GM19023 (cell line): ENCODE data around the gene PARD3.
"Not testable (repeated sequence)": the region's sequence is repeated elsewhere in the genome, so short reads cannot be mapped to it uniquely, and the experiment has no call there.

Experiments
- ATAC-seq: cut with Tn5 transposase; IDR thresholded peaks from one replicate; pipeline ENCODE4 v1.9.1; 2021; ENCODE audit warnings: mild to moderate bottlenecking, moderate library complexity; ENCODE audit not compliant: unreplicated experiment

PARD3 gene

DNA sequence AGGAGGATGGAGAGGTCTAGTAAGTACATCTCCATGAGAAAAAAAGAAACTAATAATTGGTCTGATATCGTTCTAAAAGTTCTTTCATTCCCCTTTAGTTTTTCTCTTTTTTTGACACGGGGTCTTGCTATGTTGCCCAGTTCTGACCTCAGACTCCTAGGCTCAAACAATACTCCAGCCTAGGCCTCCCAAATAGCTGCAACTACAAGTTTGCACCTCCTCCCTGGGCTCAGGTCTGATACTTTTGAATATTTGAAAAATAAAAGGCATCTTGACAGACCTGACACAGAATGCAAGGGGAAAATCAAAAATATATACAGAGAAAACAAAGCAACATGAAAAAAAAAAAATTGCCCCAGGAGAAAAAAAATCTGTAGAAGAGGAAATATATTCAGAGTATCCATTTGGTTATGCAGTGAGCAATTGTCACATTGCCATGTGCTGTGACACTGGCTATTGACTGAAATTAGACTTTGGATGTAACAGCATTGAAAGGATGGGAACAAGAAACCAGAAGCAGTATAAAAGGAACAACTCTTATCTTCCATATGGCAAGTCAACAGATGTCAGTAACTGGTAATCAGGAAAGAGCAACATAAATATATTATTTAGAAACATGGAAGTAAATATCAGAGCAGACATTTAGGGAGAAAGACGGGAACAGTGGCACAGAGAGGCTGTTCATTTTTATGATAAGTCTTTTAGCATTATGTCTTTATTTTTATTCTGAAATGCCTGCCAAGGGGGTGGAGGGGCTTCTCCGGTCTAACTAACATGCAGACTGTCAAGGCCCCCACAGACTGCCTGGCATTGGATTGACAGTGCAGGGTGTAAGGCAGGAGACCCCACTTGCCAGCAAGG is 408.4 kb downstream of the PARD3 start:
- no peak for ATAC-seq

GRCh38 chr10:34405611-34406462 is 409.3 kb downstream of the PARD3 start:
- no peak for ATAC-seq

- no peak for ATAC-seq
These were observed 411.6 kb downstream of the PARD3 start for GRCh38 chr10:34403512-34403911.

DNA sequence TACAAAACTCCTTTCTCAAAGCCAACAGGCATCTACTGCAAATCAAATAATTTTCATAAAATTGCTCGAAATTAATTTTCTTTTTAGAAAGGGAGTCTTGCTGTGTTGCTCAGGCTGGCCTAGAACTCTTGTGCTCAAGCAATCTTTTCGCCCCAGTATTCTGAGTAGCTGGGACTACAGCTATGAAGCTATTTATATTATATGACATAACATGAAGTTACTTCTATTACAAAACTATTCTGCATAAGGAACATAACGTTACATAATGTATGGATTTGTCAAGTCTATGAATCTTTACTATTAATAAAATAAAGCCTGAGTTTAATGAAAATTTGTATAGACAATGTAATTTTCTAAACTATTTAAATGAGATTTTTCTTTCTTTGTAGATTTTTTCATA is 415.0 kb downstream of the PARD3 start:
- ATAC-seq, result no peak

GRCh38 chr10:34399013-34399412 is 416.1 kb downstream of the PARD3 start:
- no peak for ATAC-seq

DNA sequence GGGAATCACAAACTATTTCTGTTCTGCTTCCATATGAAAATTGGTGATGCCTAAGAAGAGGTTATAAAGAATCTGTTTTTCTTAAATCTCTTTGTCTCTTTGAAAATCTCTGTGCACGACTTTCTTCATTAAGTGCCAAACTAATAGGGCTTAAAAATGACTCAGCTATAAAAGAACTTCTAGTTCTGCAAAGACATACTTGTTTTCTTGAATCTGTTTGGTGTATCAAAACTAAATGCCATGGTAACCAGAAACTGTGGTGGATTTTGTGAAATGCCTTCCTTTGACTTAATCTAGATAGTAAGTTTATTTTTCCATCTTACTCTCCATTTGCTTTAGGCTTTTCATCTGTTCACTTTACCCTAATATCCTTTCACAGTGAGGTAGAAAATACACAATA is 417.8 kb downstream of the PARD3 start:
- no peak for ATAC-seq

DNA sequence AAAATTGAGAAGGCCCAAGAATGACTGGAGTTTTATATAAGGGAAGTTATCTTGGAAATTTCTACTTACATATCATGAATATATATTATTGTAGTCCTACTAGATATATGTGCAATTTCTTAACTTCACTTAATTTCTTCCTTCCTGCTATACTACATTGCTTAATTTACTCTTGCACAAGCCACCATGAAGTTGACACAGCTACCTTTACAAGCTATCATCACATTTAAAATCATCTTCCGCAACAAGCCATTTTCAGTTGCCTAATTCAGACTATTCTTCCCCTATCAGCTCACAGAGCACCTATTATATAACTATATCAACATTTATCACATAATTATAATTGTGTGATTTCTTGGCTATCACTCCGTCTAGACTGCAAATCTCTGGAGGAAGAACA is 418.4 kb downstream of the PARD3 start:
- ATAC-seq, result no peak

GRCh38 chr10:34392641-34393170 is 422.4 kb downstream of the PARD3 start:
- ATAC-seq, result no peak

DNA sequence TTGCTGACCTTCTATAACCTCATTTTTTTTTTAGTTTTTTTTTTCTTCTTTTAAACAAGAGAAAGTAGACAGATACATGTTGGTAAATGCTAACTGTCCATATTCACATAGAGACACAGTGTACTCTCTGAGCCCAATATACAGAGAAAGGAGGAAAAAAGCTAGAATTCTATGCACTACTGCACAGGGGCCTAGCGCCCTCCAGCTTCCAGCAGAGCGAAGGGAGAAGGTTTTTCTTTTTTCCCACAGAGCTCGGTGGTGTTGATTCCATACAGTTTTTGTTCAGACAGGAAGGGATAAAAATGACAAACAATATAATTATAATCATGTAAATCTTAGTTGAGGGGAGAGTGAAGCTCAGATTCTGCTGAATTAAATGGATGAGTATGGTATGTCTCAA is 423.9 kb downstream of the PARD3 start:
- ATAC-seq, result not testable (repeated sequence)

- ATAC-seq, result no peak
These were observed 425.3 kb downstream of the PARD3 start for GRCh38 chr10:34389801-34390200.

DNA sequence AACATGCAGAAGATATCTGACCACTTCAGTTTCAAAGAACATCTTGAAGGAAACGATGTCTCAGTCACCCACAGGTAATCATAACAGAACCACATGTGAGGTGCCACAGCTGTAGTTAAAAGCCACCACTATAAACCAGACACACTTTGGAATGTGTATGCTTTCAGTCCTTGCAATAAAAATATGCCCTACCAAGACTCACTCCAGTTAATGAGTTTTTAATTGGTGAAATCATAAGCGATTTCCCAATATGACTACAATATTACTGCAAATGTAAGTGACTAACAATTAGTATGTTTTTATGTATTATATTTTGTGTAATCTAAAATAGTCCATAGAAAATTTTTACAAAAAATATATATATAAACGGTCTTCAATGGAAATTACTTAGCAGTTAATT is 428.2 kb downstream of the PARD3 start:
- ATAC-seq, result no peak

DNA sequence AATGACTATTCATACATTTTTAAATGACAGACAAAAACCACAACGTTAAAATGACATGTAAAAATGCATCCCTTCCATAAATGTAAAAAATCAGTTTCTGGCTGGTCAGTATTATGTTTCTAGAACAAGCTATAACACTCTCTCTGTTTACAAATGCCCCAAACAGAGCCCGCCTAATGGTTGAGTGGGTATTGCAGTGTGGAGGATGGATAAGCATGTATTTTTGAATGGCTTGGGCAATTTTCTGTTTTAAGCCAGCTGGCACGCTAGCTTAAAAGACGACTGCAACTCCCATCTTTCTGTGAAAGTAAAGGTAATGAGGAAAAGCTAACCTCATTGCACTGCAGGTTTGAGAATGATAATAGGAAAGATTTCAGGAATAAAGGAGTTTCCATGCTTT is 430.7 kb downstream of the PARD3 start:
- no peak for ATAC-seq

GRCh38 chr10:34382626-34383025 is 432.5 kb downstream of the PARD3 start:
- no peak for ATAC-seq

GRCh38 chr10:34380856-34381255 is 434.2 kb downstream of the PARD3 start:
- ATAC-seq, result no peak

GRCh38 chr10:34378297-34378696 is 436.8 kb downstream of the PARD3 start:
- no peak for ATAC-seq

DNA sequence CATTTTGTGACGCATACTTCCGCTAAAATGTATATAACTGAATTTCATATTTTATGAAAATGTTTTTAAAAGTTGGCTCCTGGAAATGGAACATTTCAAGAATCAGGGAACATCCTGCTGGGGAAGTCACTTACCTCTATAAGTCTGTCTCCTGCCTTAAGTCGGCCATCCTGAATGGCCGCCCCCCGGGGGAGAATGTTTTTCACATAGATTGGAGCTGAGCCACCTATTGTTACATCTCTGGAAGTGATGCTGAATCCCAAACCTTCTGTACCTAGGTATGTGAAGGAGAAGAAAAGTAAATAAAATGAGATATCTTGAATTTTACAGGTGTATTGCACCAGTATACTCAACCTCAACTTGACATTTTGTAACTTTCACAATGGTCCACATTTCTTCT is 437.3 kb downstream of the PARD3 start:
- ATAC-seq, result no peak

DNA sequence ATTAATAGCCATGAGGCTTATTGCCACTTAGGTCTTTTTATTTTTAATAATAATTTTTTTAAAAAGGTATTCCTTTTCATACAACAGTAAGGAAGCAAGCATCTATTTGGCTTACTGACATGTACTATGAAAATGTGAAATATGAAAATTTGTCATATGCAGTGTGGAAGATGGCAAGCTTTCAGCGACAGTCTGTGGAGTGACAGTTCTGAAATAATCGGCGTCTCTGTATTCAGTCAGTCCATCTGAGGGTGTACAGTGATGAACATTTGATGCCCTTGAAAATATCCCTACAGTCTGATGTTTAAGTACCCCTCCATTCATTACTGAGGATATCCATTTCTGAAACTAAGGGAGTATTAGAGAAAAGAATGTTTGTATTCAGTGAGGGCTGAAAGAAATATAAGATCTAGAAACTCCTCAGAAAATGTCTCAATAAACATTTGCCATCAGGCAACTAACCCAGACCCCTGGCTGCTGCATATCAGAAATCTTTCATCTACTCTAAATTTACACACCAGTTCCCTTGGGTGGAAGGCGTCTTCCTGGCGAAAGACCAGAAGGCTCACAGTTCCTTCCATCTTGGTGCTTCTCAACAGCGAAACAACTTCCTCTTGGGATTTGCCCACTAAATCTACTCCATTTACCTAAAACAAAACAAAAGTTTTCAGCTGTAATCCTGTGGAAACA is 440.6 kb downstream of the PARD3 start:
- ATAC-seq, result peak; percentile 30

GRCh38 chr10:34373211-34373610 is 441.9 kb downstream of the PARD3 start:
- no peak for ATAC-seq

DNA sequence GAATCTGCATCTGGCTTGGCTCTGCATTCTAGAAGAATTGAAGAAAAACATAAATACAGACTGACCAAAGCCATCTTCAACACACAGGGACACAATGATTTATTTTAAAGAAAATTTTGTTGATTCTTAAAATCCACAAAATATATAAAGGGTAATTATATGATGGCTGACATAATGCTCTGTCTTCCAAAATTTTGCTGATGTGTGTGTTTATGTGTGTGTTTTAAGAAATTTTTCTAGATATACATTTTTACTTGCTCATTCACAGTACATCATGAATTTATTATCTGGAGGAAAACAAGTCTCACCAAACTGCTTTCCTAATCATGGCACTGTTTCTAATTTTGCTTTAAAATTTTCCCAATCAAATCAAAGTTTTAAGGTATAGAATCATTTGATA is 442.6 kb downstream of the PARD3 start:
- ATAC-seq, result no peak

DNA sequence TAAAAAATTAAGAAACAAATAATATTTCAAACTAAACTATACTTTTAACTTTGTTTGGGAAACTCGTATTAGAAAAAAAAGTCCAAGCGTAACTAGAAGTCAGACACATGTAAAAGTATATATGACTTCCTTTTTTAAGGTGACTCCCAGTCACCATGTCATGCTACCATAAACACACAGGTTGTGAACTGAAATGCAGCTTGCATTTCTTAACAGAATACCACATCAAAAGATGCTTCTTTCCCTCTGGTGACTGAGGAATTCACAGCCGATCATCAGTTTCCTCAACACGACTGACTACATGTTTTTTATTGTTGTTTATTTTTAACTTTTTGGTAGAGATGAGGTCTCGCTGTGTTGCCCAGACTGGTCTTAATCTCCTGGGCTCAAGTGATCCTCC is 445.0 kb downstream of the PARD3 start:
- ATAC-seq, result no peak

DNA sequence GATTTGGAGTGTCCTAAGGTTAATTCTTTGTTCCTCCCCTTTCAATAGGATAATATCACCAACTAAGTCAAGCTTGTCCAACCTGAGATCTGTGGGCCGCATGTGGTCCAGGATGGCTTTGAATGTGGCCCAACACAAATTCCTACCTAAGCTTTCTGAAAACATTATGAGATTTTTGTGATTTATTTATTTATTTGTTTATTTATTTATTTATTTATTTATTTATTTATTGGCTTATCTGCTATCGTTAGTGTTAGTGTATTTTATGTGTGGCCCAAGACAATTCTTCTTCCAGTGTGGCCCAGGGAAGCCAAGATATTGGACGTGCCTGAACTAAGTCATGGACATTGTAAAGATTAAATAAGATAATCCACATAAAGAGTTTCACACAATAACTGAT is 446.0 kb downstream of the PARD3 start:
- ATAC-seq, result no peak
